Measurements from ENCODE around the gene ZNF292. TPM values are rescaled to one million over a fixed set of nuclear protein-coding genes. Genes with fewer than 3 reads are reported as not detected.

Gene ZNF292
- total and polyA plus RNA-seq, 2 donors (not counting 3 experiments of a cell fraction or from before 2014, with no cell fraction given) = 3.5 to 24.9 TPM

DNA sequence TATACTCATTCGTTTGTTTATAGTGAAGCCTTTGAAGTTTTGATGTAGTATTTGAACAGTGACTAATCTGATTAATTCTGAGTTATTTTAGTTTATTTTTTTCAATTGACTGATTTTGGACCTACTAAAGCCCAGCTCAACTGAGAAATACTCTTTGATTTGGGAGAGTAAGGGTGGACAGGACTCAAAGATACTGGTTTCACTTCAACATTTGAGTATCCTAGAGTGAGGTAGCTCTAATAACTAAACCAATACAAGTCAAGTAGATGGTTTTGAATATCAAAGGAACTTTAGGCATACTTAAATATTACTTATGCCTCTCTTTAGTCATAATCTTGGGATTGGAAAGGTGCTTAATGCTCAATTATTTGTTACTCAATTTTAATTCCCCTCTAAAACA lies 65.6 kb downstream of the ZNF292 start:
- no peak for TF ChIP-seq MYC (IDR thresholded peaks at IDR 0.05; ENCODE audit: low read depth, low read length)
- no peak for TF ChIP-seq GATA2 (IDR thresholded peaks at IDR 0.05; ENCODE audit: insufficient read depth, insufficient read length, low read depth, low read length)
- no peak overlapping the region for H2AFZ ChIP-seq (ENCODE audit: low read depth, low read length)
- H3K9me1 ChIP-seq (replicated peaks; ENCODE audit: control insufficient read depth, extremely low read depth, insufficient read depth, low read length) = no peaks in the 10 kb centered on the region
- BruUV-seq (replicated peaks) = no TSS peak
- DNase-seq (ENCODE audit: low read depth, low spot score) (no peak), FAIRE-seq (no peak)
- no peak overlapping the region for H3K4me2 ChIP-seq (ENCODE audit: insufficient read depth, low read length)
- no peaks in the 10 kb centered on the region for H3K9me3 ChIP-seq (replicated peaks; ENCODE audit: control insufficient read depth, insufficient read depth, low read length)
- peaks cover 0 to 7% of the 10 kb centered on the region in 2 experiments for H3K36me3 ChIP-seq (ENCODE audit: control insufficient read depth in 2 of 2, extremely low read depth in 1 of 2, insufficient read depth in 2 of 2, low read length in 2 of 2)
- intact Hi-C loops (cut with micrococcal nuclease) = no loop called here
- H3K4me3 ChIP-seq (replicated peaks in 1 of 3; ENCODE audit: insufficient read depth in 1 of 3, low read depth in 1 of 3, low read length in 3 of 3) = no peak overlapping the region
- dilution Hi-C loops (cut with MboI; ENCODE audit: extremely low pct_ligation_motif_present, low sequenced_read_pairs) = no loop called here
- H4K20me1 ChIP-seq (replicated peaks; ENCODE audit: control insufficient read depth, extremely low read depth, insufficient read depth, low read length) = no peaks in the 10 kb centered on the region
- CTCF ChIA-PET = no interaction called here
- no peaks in the 10 kb centered on the region for H3K27me3 ChIP-seq (ENCODE audit: control insufficient read depth in 2 of 2, insufficient read depth in 2 of 2, low read length in 2 of 2)
- H3K4me1 ChIP-seq (ENCODE audit: control insufficient read depth, extremely low read depth, insufficient read depth, low read length) = no peaks in the 10 kb centered on the region
- H3K79me2 ChIP-seq (ENCODE audit: control insufficient read depth, insufficient read depth, low read length) = no peaks in the 10 kb centered on the region
- POLR2A ChIA-PET = no interaction called here
- H3K9ac ChIP-seq (replicated peaks; ENCODE audit: extremely low read depth, insufficient read depth, low read length) = no peak overlapping the region
- no peak overlapping the region for H3K27ac ChIP-seq (ENCODE audit: insufficient read depth, low read depth, low read length)

DNA sequence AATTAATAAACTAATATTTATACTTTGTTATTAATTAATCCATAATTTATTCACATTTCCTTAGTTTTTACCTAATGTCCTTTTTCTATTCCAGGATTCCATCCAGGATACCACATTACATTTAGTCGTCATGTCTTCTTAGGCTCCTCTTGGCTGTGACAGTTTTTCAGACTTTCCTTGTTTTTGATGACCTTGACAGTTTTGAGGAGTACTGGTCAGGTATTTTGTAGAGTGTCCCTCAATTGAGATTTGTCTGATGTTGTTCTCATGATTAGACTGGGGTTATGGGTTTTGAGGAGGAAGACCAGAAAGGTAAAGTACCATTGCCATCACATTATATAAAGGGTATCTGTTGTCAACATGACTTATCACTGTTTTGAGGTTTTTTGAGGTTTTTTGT lies 67.3 kb downstream of the ZNF292 start:
- H3K79me2 ChIP-seq (ENCODE audit: control insufficient read depth, insufficient read depth, low read length) = no peaks in the 10 kb centered on the region
- no peaks in the 10 kb centered on the region for H3K9me3 ChIP-seq (replicated peaks; ENCODE audit: control insufficient read depth, insufficient read depth, low read length)
- CTCF ChIA-PET = no interaction called here
- no peak overlapping the region for H3K4me3 ChIP-seq (replicated peaks in 1 of 3; ENCODE audit: insufficient read depth in 1 of 3, low read depth in 1 of 3, low read length in 3 of 3)
- H4K20me1 ChIP-seq (replicated peaks; ENCODE audit: control insufficient read depth, extremely low read depth, insufficient read depth, low read length) = no peaks in the 10 kb centered on the region
- no peak overlapping the region for H3K27ac ChIP-seq (ENCODE audit: insufficient read depth, low read depth, low read length)
- no peak overlapping the region for H2AFZ ChIP-seq (ENCODE audit: low read depth, low read length)
- dilution Hi-C loops (cut with MboI; ENCODE audit: extremely low pct_ligation_motif_present, low sequenced_read_pairs) (no loop called here), intact Hi-C loops (cut with micrococcal nuclease) (no loop called here)
- H3K4me1 ChIP-seq (ENCODE audit: control insufficient read depth, extremely low read depth, insufficient read depth, low read length) = no peaks in the 10 kb centered on the region
- peaks cover 0 to under 1% of the 10 kb centered on the region in 2 experiments for H3K36me3 ChIP-seq (ENCODE audit: control insufficient read depth in 2 of 2, extremely low read depth in 1 of 2, insufficient read depth in 2 of 2, low read length in 2 of 2)
- FAIRE-seq = no peak
- no peaks in the 10 kb centered on the region for H3K27me3 ChIP-seq (ENCODE audit: control insufficient read depth in 2 of 2, insufficient read depth in 2 of 2, low read length in 2 of 2)
- POLR2A ChIA-PET = no interaction called here
- no peak for DNase-seq (ENCODE audit: low read depth, low spot score)
- BruUV-seq (replicated peaks) = no TSS peak
- no peaks in the 10 kb centered on the region for H3K9me1 ChIP-seq (replicated peaks; ENCODE audit: control insufficient read depth, extremely low read depth, insufficient read depth, low read length)
- no peak overlapping the region for H3K9ac ChIP-seq (replicated peaks; ENCODE audit: extremely low read depth, insufficient read depth, low read length)
- no peak overlapping the region for H3K4me2 ChIP-seq (ENCODE audit: insufficient read depth, low read length)
- TF ChIP-seq GATA2 (IDR thresholded peaks at IDR 0.05; ENCODE audit: insufficient read depth, insufficient read length, low read depth, low read length) (no peak), POLR2AphosphoS5 (IDR thresholded peaks at IDR 0.05; ENCODE audit: insufficient read depth, low read depth, low read length) (no peak), JUN (IDR thresholded peaks at IDR 0.05; ENCODE audit: borderline replicate concordance, insufficient read depth, insufficient read length, low read depth) (no peak), MYC (IDR thresholded peaks at IDR 0.05; ENCODE audit: low read depth, low read length) (no peak), FOS (IDR thresholded peaks at IDR 0.05; ENCODE audit: borderline replicate concordance, insufficient read depth, low read length) (no peak), POLR2A (IDR thresholded peaks at IDR 0.05; ENCODE audit: low read depth, low read length) (no peak), EZH2 (IDR thresholded peaks at IDR 0.05; ENCODE audit: borderline replicate concordance, low read depth, low read length, severe bottlenecking) (no peak)
- TF ChIP-seq, protein P1, sequence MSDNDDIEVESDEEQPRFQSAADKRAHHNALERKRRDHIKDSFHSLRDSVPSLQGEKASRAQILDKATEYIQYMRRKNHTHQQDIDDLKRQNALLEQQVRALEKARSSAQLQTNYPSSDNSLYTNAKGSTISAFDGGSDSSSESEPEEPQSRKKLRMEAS (IDR thresholded peaks at IDR 0.05; ENCODE audit: insufficient read depth, insufficient read length) = no peak
- TF ChIP-seq, protein P2, sequence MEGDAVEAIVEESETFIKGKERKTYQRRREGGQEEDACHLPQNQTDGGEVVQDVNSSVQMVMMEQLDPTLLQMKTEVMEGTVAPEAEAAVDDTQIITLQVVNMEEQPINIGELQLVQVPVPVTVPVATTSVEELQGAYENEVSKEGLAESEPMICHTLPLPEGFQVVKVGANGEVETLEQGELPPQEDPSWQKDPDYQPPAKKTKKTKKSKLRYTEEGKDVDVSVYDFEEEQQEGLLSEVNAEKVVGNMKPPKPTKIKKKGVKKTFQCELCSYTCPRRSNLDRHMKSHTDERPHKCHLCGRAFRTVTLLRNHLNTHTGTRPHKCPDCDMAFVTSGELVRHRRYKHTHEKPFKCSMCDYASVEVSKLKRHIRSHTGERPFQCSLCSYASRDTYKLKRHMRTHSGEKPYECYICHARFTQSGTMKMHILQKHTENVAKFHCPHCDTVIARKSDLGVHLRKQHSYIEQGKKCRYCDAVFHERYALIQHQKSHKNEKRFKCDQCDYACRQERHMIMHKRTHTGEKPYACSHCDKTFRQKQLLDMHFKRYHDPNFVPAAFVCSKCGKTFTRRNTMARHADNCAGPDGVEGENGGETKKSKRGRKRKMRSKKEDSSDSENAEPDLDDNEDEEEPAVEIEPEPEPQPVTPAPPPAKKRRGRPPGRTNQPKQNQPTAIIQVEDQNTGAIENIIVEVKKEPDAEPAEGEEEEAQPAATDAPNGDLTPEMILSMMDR (IDR thresholded peaks at IDR 0.05; ENCODE audit: extremely low read depth in 1 of 2, insufficient read depth in 1 of 2, low read depth in 1 of 2, low read length in 2 of 2) = no peak
